ENCODE measurements around the gene TRMT10C. TPM values are rescaled to one million over a fixed set of nuclear protein-coding genes. Genes with fewer than 3 reads are reported as not detected.

The TRMT10C gene
- total and polyA plus RNA-seq, 9 of the 15 experiments (the other 6 are each of a cell fraction or from before 2014, with no cell fraction given) = 48.6 to 106 (median 63.9) TPM

DNA sequence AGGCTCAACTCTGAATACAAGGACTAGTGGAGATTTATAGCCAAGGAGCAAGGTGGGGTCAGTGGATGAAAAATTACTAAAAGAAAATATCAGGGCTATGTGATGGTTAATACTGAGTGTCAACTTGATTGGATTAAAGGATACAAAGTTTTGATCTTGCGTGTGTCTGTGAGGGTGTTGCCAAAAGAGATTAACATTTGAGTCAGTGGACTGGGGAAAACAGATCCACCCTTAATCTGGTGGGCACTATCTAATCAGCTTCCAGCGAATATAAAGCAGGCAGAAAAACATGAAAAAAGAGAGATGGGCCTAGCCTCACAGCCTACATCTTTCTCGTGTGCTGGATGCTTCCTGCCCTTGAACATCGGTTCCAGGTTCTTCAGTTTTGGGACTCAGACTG, 34.2 kb upstream of the TRMT10C start:
- H3K9me1 ChIP-seq (ENCODE audit: control insufficient read depth, insufficient read depth, low read length) = no peaks in the 10 kb centered on the region
- WGBS (ENCODE audit: insufficient coverage, low coverage, missing lambda C conversion rate) = 55% methylated on average over 4 of the region's 4 CpGs
- intact Hi-C loops (cut with micrococcal nuclease) (no loop called here), in situ Hi-C loops (cut with MboI) (no loop called here)
- CTCF ChIA-PET (ENCODE audit: low intra/inter-chr PET ratio) = no interaction called here
- H3K79me2 ChIP-seq (ENCODE audit: control insufficient read depth, insufficient read depth, low read length) = no peaks in the 10 kb centered on the region
- no peaks in the 10 kb centered on the region for H3K27me3 ChIP-seq (ENCODE audit: control insufficient read depth in 2 of 2, insufficient read depth in 2 of 2, low read length in 2 of 2)
- H3K4me2 ChIP-seq (ENCODE audit: insufficient read depth, low read length) = no peak overlapping the region
- no peaks in the 10 kb centered on the region for H4K20me1 ChIP-seq (replicated peaks; ENCODE audit: control insufficient read depth, insufficient read depth, low read length)
- H3K4me3 ChIP-seq = no peak overlapping the region
- no peak overlapping the region for H3K9ac ChIP-seq (ENCODE audit: insufficient read depth in 1 of 2, low read depth in 2 of 2, low read length in 2 of 2)
- FAIRE-seq (no peak), DNase-seq (ENCODE audit: extremely low read depth in 1 of 4, low spot score in 3 of 4) (no peak), ATAC-seq (no peak)
- H3K4me1 ChIP-seq (replicated peaks in 1 of 2; ENCODE audit: control insufficient read depth in 2 of 2, insufficient read depth in 2 of 2, low read length in 2 of 2) = peaks cover 10 to 40% of the 10 kb centered on the region in 2 experiments; a peak in 4 of 5 replicates
- no TSS peak for BruUV-seq (replicated peaks)
- H3K36me3 ChIP-seq (ENCODE audit: control insufficient read depth, insufficient read depth, low read length) = no peaks in the 10 kb centered on the region
- H3K27ac ChIP-seq (ENCODE audit: extremely low read depth, low read depth, low read length) = no peak overlapping the region
- TF ChIP-seq ZNF584 (CRISPR knock-in tag; IDR thresholded peaks at IDR 0.05; ENCODE audit: low read depth) (no peak), ZFPM2 (CRISPR knock-in tag; IDR thresholded peaks at IDR 0.05) (no peak), NCOA2 (IDR thresholded peaks at IDR 0.05; ENCODE audit: partially characterized antibody in 2 of 2) (no peak), ZNF76 (CRISPR knock-in tag; IDR thresholded peaks at IDR 0.05; ENCODE audit: borderline replicate concordance) (no peak), STAG1 (CRISPR knock-in tag; IDR thresholded peaks at IDR 0.05; ENCODE audit: borderline replicate concordance) (no peak), NFRKB (IDR thresholded peaks at IDR 0.05; ENCODE audit: low read depth) (no peak), SMARCA5 (IDR thresholded peaks at IDR 0.05) (no peak), RBM34 (IDR thresholded peaks at IDR 0.05; ENCODE audit: borderline replicate concordance, insufficient read depth, low read length) (no peak), MCM5 (IDR thresholded peaks at IDR 0.05; ENCODE audit: low read depth) (no peak), FOXA1 (IDR thresholded peaks at IDR 0.05; ENCODE audit: borderline replicate concordance) (no peak)
- POLR2A ChIA-PET = interaction anchor here (0.7 kb wide), 1 partner anchor 1135 kb away, joined by 3 read pairs; no protein-coding TSS in a partner anchor
- H2AFZ ChIP-seq (ENCODE audit: low read depth, low read length) = no peak overlapping the region
- H3K9me3 ChIP-seq (replicated peaks; ENCODE audit: control insufficient read depth, insufficient read depth, low read depth, low read length) = 0 out of 2 replicates have a peak, but pooled peaks cover 2% of the 10 kb centered on the region
